AG04450 (cell line): ENCODE measurements around the gene L1CAM. TPM values are rescaled to one million over a fixed set of nuclear protein-coding genes. Genes with fewer than 3 reads are reported as not detected.
"Not testable (repeated sequence)": the region's sequence is repeated elsewhere in the genome, so short reads cannot be mapped to it uniquely, and the experiment has no call there.

Experiments
- CTCF ChIA-PET: fragments of 300-600, 350-600 bp; formaldehyde crosslinking; extraction: SDS; loops from one replicate; lab custom pipeline; 2022; ENCODE audit warnings: antibody characterized with exemption, inconsistent platforms; lab: Charles Lee
- POLR2A ChIA-PET: fragments of 350-600 bp; formaldehyde crosslinking; extraction: SDS; loops from one replicate; lab custom pipeline; 2021; ENCODE audit warnings: antibody characterized with exemption, inconsistent platforms; lab: Yijun Ruan, JAX
- DNase-seq: peaks from one replicate; pipeline ENCODE4 v3.0.0-alpha.2; 2011; ENCODE audit warnings: low read depth, low spot score
- H3K27ac ChIP-seq: one replicate; pipeline ENCODE4 v1.5.1; 2012; ENCODE audit warnings: low read depth, low read length, control low read depth
- H3K27me3 ChIP-seq: one replicate; pipeline ENCODE4 v1.6.0; 2012; ENCODE audit warnings: low read length; ENCODE audit not compliant: control insufficient read depth, insufficient read depth
- H3K4me3 ChIP-seq: 2 replicates; pipeline ENCODE4 v1.5.1; 2011; ENCODE audit warnings: mild to moderate bottlenecking, low read depth, low read length, control low read depth
- H3K9me3 ChIP-seq: 2 replicates; pipeline ENCODE4 v1.5.1; 2012; ENCODE audit warnings: low read length; ENCODE audit not compliant: control insufficient read depth, insufficient read depth
- CTCF ChIP-seq: IDR thresholded peaks from 2 replicates; pipeline ENCODE4 v1.5.1; 2011; ENCODE audit warnings: low read depth, low read length, control low read depth, inconsistent platforms
- polyA plus RNA-seq: library from polyadenylated mRNA; depleted of rRNA; stranded (reverse); fragments of >200 nt; gene quantifications from 2 replicates; pipeline ENCODE4 v1.2.3, GENCODE V29; 2011

Gene L1CAM
- polyA plus RNA-seq, 1 experiment = 0.10 TPM

- DNase-seq = no peak
- Histone ChIP-seq H3K9me3 (no peaks in the 10 kb centered on the region), H3K4me3 (peak overlapping the region; percentile 45), H3K27me3 (peaks cover 2% of the 10 kb centered on the region), H3K27ac (no peak overlapping the region)
- no peak for TF ChIP-seq CTCF
- POLR2A ChIA-PET = no interaction called here
- CTCF ChIA-PET = interaction anchor here (1.0 kb wide), 1 partner anchor 104 kb away, joined by 4 read pairs; no protein-coding TSS in a partner anchor
Observed at GRCh38 chrX:153818571-153819383, 67.2 kb downstream of the L1CAM start.

GRCh38 chrX:153818064-153818463 is 67.9 kb downstream of the L1CAM start:
- H3K4me3 ChIP-seq, POLR2A ChIA-PET, H3K9me3 ChIP-seq, DNase-seq, CTCF ChIA-PET, H3K27ac ChIP-seq, H3K27me3 ChIP-seq: not testable (repeated sequence)

GRCh38 chrX:153816831-153817690 is 68.9 kb downstream of the L1CAM start:
- H3K27me3 ChIP-seq = no peaks in the 10 kb centered on the region
- H3K27ac ChIP-seq = no peak overlapping the region
- POLR2A ChIA-PET = no interaction called here
- no peak for TF ChIP-seq CTCF
- H3K4me3 ChIP-seq = no peak overlapping the region
- no peak for DNase-seq
- CTCF ChIA-PET = interaction anchor here (0.6 kb wide), 1 partner anchor 106 kb away, joined by 3 read pairs; no protein-coding TSS in a partner anchor
- no peaks in the 10 kb centered on the region for H3K9me3 ChIP-seq

- CTCF ChIA-PET = interaction anchor here (0.5 kb wide), 1 partner anchor 130 kb away, joined by 3 read pairs; no protein-coding TSS in a partner anchor
- Histone ChIP-seq H3K27me3 (no peaks in the 10 kb centered on the region), H3K9me3 (no peaks in the 10 kb centered on the region), H3K4me3 (no peak overlapping the region), H3K27ac (no peak overlapping the region)
- no peak for DNase-seq
- POLR2A ChIA-PET = no interaction called here
- no peak for TF ChIP-seq CTCF
Observed at GRCh38 chrX:153814591-153815315, 71.2 kb downstream of the L1CAM start.

GRCh38 chrX:153813161-153813560 is 72.8 kb downstream of the L1CAM start:
- POLR2A ChIA-PET = no interaction called here

More at GRCh38 chrX:153813161-153813560, 72.8 kb downstream of the L1CAM start:
- Histone ChIP-seq H3K9me3 (no peaks in the 10 kb centered on the region), H3K4me3 (no peak overlapping the region), H3K27ac (no peak overlapping the region), H3K27me3 (no peaks in the 10 kb centered on the region)
- no peak for DNase-seq
- no peak for TF ChIP-seq CTCF
- CTCF ChIA-PET = no interaction called here
